ENCODE measurements around the gene HEBP2. TPM values are rescaled to one million over a fixed set of nuclear protein-coding genes. Genes with fewer than 3 reads are reported as not detected.
A peak's percentile ranks its signal among the peaks of the same experiment; 100 is the strongest.

The HEBP2 gene
- total RNA-seq, 1 experiment from 2014 or later, result 73.1 TPM

GRCh38 chr6:138430361-138431145, 26.5 kb downstream of the HEBP2 start:
- TF ChIP-seq CTCF (IDR thresholded peaks at IDR 0.05; ENCODE audit: insufficient read depth in 1 of 2, low read depth in 1 of 2, low read length in 1 of 2, severe bottlenecking in 1 of 2, unreplicated experiment in 1 of 2), result no peak
- no peaks in the 10 kb centered on the region for H3K4me1 ChIP-seq
- no peaks in the 10 kb centered on the region for H3K36me3 ChIP-seq (ENCODE audit: control insufficient read depth, insufficient read depth, low read length)
- no peaks in the 10 kb centered on the region for H3K9me3 ChIP-seq
- H3K27me3 Mint-ChIP-seq (ENCODE audit: insufficient read depth, unreplicated experiment), result no peaks in the 10 kb centered on the region
- intact Hi-C loops (cut with micrococcal nuclease; ENCODE audit: unreplicated experiment), result no loop called here
- no TSS peak for BruUV-seq (replicated peaks)
- H3K4me3 Mint-ChIP-seq (ENCODE audit: unreplicated experiment), result no peak overlapping the region
- ChIA-PET POLR2A (no interaction called here), CTCF (no interaction called here)
- H3K27ac Mint-ChIP-seq (ENCODE audit: unreplicated experiment), result no peak overlapping the region
- peaks cover 5% of the 10 kb centered on the region for H3K4me1 Mint-ChIP-seq (ENCODE audit: low read depth, unreplicated experiment)
- H3K9me3 Mint-ChIP-seq (ENCODE audit: unreplicated experiment), result no peaks in the 10 kb centered on the region
- H3K36me3 Mint-ChIP-seq (ENCODE audit: insufficient read depth, unreplicated experiment), result peaks cover 44% of the 10 kb centered on the region
- no peak for DNase-seq
- H3K27me3 ChIP-seq (replicated peaks; ENCODE audit: control insufficient read depth, insufficient read depth, low read length), result no peaks in the 10 kb centered on the region
- no peak overlapping the region for H3K4me3 ChIP-seq (ENCODE audit: low read depth, low read length)

- POLR2A ChIA-PET, result no interaction called here
- Histone ChIP-seq H3K36me3 (ENCODE audit: control insufficient read depth, insufficient read depth, low read length) (no peaks in the 10 kb centered on the region), H3K4me1 (no peaks in the 10 kb centered on the region), H3K27me3 (replicated peaks; ENCODE audit: control insufficient read depth, insufficient read depth, low read length) (no peaks in the 10 kb centered on the region), H3K4me3 (ENCODE audit: low read depth, low read length) (no peak overlapping the region), H3K9me3 (no peaks in the 10 kb centered on the region)
- intact Hi-C loops (cut with micrococcal nuclease; ENCODE audit: unreplicated experiment), result no loop called here
- Mint-ChIP-seq H3K4me3 (ENCODE audit: unreplicated experiment) (no peak overlapping the region), H3K27me3 (ENCODE audit: insufficient read depth, unreplicated experiment) (no peaks in the 10 kb centered on the region), H3K36me3 (ENCODE audit: insufficient read depth, unreplicated experiment) (peaks cover 42% of the 10 kb centered on the region), H3K27ac (ENCODE audit: unreplicated experiment) (no peak overlapping the region), H3K4me1 (ENCODE audit: low read depth, unreplicated experiment) (peaks cover 5% of the 10 kb centered on the region), H3K9me3 (ENCODE audit: unreplicated experiment) (no peaks in the 10 kb centered on the region)
- DNase-seq, result no peak
- TF ChIP-seq CTCF (IDR thresholded peaks at IDR 0.05; ENCODE audit: insufficient read depth in 1 of 2, low read depth in 1 of 2, low read length in 1 of 2, severe bottlenecking in 1 of 2, unreplicated experiment in 1 of 2), result no peak
- CTCF ChIA-PET, result no interaction called here
- BruUV-seq (replicated peaks), result no TSS peak
Observed at GRCh38 chr6:138431256-138432062, 27.4 kb downstream of the HEBP2 start.

GRCh38 chr6:138432063-138432356, 28.0 kb downstream of the HEBP2 start:
- Histone ChIP-seq H3K9me3 (no peaks in the 10 kb centered on the region), H3K27me3 (replicated peaks; ENCODE audit: control insufficient read depth, insufficient read depth, low read length) (no peaks in the 10 kb centered on the region), H3K4me3 (ENCODE audit: low read depth, low read length) (no peak overlapping the region), H3K4me1 (no peaks in the 10 kb centered on the region), H3K36me3 (ENCODE audit: control insufficient read depth, insufficient read depth, low read length) (no peaks in the 10 kb centered on the region)
- Mint-ChIP-seq H3K27me3 (ENCODE audit: insufficient read depth, unreplicated experiment) (no peaks in the 10 kb centered on the region), H3K9me3 (ENCODE audit: unreplicated experiment) (no peaks in the 10 kb centered on the region), H3K27ac (ENCODE audit: unreplicated experiment) (no peak overlapping the region), H3K4me3 (ENCODE audit: unreplicated experiment) (no peak overlapping the region), H3K36me3 (ENCODE audit: insufficient read depth, unreplicated experiment) (peaks cover 36% of the 10 kb centered on the region), H3K4me1 (ENCODE audit: low read depth, unreplicated experiment) (peaks cover 5% of the 10 kb centered on the region)
- BruUV-seq (replicated peaks), result TSS peak; percentile 14
- intact Hi-C loops (cut with micrococcal nuclease; ENCODE audit: unreplicated experiment), result no loop called here
- ChIA-PET POLR2A (no interaction called here), CTCF (no interaction called here)
- DNase-seq, result no peak
- no peak for TF ChIP-seq CTCF (IDR thresholded peaks at IDR 0.05; ENCODE audit: insufficient read depth in 1 of 2, low read depth in 1 of 2, low read length in 1 of 2, severe bottlenecking in 1 of 2, unreplicated experiment in 1 of 2)

Data from Caco-2 (cell line).